Activated T-cell treated with anti-CD3 and anti-CD28 coated beads for 48 hours (primary cell): ENCODE measurements around the gene FBXO45.
"Not testable (repeated sequence)": the region's sequence is repeated elsewhere in the genome, so short reads cannot be mapped to it uniquely, and the experiment has no call there.

Experiments used
- DNase-seq: peaks from one replicate; pipeline ENCODE4 v3.0.0-alpha.2; 2020; ENCODE audit warnings: low read depth

Gene FBXO45

DNA sequence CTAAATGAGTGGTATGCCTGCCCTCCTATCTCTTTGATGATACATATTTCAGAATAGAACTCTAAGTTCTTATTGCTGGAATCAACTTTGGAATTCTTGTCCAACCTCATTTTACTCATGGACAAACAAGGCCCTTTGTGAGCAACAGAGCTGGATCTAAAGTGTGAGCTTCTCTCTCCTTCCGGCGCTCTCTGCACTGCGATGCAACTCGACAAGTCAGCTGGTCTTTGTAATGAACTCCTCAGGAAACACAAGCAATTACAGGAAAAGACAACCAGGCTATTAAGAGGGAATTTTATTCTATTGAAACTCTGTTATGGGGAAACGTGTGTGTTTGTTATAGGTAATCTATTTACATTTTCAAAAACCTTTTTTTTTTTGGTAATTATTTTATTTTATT, 50.8 kb downstream of the FBXO45 start:
- DNase-seq: no peak

DNA sequence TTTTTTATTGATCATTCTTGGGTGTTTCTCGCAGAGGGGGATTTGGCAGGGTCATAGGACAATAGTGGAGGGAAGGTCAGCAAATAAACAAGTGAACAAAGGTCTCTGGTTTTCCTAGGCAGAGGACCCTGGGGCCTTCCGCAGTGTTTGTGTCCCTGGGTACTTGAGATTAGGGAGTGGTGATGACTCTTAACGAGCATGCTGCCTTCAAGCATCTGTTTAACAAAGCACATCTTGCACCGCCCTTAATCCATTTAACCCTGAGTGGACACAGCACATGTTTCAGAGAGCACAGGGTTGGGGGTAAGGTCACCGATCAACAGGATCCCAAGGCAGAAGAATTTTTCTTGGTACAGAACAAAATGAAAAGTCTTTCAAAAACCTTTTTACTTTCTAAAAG, 51.2 kb downstream of the FBXO45 start:
- DNase-seq: not testable (repeated sequence)

DNA sequence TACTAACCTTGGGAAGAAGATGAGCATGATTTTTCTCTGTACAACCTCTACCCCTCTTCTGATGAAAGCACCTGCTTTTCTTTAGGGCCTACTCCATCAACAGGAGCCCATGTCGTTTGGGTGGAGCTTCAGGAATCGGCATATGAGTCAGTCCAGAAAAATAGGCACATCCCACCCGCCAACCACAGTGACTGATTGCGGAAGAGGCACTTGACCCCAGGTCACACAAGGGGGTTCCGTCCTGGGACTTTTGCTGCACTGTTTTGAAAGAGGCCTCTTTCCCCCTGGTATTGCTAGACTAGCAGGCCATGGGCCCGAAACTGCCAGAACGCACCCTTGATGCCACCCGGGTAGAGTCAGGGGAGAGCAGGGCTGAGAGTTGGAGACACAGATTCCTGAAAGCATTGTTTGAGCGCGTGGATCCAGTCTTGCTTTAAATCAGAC, 51.7 kb downstream of the FBXO45 start:
- DNase-seq: no peak

DNA sequence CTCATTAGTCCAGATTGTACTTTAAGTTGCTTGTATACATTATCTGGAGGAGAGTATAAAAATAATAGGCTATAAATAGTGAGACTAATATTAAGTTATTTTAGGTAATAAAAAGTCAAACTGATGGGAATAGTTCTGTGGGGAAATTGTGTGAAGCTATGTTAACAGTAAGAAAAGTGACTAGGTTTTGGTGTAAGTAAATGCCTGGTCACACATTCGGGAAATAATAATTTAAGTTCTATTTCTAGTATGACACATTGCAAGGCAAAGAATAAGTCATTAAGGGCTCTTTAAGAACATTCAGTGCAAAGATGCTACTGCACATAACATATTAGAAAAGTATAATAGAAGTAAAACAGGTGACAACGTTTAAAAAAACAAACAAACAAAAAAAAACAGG, 52.2 kb downstream of the FBXO45 start:
- DNase-seq: no peak

DNA sequence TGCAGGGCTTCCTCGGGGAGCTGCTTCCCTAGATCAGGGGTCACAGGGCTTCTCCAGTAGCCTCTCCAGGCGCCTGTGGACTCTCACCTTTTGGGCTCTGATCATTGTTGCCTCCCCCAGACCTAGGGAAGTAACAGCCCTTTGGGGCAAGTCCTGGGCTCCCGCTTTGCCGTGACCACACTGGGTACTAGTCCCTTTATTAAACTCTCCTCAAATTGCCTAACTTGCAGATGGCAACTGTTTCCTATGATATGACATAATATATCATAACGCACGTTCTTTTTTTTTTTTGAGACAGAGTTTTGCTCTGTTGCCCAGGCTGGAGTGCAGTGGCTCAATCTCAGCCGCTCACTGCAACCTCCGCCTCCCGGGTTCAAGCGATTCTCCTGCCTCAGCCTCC, 53.2 kb downstream of the FBXO45 start:
- no peak for DNase-seq

DNA sequence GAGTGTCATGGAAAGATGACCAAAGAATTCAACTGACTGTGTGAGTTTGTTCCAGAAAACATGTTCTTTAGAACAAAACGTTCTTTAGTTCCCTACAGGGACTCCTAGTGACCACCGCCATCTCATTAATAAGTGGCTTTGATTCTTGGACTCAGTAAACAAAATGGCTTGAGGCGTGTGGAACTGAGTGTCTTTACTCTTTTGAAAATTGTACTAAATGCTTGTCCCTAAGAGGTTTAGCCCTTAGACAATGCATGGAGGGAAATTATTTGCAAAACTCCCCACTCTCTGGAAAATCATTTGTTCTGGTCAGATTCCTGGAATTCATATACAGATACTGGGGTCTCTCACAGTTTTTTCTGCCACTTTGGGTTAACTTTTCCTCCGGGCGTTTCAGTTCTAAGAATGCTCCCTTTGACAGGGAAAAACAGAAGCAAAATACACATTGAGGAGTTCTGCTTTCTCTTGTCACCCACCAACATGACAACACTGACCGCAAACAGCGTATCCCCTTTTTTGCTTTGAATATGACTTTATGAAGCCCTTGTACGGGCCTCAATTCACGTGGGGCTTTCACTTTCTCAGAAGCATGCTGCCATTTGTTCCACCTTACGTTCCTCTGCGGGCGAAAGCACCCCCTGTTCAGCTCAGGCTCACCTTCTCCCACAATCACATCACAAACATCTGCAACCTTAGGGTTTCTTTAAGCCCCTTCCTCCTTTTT, 55.8 kb downstream of the FBXO45 start:
- DNase-seq: no peak

DNA sequence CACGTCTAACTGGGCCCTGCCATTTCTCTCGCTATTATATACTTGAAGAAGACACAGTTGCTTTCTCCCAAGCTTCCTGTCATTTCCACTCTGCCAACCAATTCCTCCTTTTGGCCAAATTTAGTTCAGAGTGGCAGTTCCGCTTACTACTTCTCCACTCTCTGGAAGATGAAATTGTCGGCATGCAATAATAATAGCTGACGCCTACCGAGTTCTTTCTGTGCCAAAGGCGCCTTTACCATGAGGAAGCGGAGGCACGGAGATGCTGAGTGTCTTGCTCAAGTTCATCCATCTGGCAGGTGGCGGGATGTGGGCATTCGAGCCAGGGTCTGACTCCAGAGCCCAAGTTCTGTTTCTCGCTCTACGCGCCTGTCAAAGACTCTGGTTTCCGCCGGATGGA, 56.4 kb downstream of the FBXO45 start:
- DNase-seq: no peak

DNA sequence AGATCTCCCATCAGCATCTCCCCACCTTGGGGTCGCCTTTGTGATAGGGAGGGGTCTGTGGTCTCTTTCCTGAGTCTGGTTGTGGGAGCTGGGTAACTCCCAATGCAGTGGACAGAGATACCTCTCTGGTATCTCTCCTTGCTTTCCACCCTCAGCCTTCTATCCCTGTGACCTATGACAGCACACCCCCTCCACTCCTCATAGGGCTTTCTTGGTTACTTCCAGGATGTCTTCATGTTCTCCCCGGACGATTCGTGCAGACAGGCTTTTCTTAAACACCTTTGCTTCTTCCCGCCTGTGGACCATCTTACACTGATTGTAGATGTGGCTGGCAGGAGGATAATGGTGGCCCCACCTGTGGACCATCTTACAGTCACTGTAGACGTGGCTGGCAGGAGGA, 56.9 kb downstream of the FBXO45 start:
- no peak for DNase-seq

DNA sequence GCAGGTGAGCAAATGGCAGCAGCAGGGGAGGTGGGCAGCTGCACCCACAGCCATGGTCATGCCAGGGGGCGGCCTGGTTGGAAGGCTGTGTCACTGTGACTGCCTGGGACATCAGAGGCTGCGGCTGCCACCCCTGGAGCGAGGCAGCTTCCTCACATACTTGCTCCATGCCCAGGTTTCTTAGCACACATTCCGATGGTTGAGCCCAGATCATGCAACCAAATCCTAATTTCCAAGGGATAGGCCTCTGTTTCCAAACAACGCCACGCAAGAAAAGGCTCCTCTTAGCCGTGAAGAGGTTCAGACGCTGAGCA, 59.4 kb downstream of the FBXO45 start:
- no peak for DNase-seq

DNA sequence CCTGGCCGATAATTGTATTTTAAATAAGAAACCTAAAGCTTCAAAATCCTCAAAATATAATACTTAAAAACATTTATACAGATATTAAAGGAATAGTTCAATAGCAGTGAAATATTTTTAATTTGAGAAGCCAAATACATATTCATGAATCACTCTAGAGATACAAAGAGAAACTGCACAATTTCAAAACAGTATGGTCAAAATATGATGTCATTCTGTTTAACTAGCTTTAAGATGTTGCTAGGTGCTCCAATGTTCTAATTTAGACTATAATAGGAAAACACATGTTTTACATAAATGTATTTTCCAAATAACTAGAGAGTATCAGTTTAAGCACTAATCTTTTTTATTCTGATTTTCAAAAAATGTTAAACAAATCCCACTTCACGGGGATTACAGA, 60.8 kb downstream of the FBXO45 start:
- no peak for DNase-seq

DNA sequence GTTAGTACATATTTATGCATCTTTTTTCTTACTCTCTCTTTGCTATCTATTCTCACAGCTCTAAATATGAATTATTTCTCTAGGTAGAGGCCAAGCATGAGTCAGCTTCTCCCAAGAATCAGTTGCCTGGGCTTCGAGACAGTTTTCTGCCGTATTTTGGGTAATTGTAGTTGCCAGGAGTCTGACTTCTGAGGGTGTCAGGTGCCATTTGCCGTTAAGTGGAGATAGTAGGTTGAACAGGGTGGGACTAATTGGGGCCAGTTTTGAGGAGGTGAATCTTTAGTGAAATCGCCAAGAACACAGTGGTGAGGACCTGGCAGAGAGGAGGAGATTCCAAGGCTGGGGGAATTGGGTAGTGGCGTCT, 63.2 kb downstream of the FBXO45 start:
- no peak for DNase-seq

DNA sequence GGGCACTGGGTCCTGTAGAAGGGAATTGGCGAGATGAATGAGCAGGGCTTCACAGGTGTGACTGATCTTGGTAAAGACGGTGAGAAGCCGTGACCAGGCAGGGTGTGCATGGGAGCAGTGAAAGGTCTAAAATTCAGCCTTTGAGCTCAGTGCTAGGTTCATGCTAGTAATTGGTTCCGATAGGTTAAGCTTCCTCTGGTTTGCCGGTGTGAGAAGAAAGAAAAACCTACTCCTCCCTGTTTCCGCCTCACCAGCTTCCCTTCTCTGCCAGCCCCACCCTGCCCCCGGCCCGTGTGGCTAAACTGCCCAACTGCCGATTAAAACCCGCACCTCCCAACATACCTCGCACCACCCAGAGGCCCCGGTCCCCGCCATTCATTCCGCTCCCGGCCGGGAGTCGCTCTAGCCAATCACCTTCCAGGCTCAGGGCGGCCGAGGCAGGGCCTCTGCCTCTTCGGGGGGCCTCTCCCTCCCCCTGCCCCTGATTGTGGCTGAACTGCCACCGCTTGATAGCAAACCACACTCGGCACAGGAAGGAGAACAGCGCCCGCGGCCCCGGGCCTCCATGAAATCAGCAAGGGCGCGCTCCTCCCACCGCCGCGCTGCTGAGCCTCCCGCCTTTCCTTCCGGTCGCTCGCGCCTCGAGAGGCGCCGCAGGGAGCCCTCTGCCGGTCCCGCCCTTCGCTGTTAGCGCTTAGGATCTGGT, 63.7 kb downstream of the FBXO45 start:
- DNase-seq: peak; percentile 86

DNA sequence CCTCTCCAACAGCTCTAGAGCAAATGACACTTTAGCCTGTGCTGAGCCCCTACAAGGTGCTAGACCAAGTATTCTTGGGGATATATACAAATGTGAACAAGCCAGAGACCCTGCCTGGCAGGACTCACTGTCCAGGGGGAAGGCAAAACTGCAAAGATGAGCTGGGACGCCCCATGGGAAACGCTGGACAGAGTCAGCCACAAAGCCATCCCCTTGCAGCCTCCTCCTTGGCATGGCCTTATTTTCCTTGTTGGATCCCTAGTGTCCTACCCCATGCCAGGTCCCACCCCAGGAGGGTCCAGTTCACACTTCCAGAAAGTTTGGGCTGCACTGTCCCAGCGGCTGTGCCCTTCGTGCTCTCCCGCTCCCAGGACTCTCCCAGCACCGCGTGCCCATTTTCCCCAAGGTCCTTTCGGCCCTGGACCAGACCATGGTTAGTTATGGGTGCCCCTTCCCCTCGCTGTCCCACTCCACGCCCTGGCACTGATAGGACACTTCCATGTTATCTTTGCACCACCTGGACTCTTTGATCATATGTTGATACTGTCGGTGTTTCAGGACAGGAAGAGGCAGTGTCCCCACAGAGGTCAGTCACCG, 65.2 kb downstream of the FBXO45 start:
- DNase-seq: no peak

DNA sequence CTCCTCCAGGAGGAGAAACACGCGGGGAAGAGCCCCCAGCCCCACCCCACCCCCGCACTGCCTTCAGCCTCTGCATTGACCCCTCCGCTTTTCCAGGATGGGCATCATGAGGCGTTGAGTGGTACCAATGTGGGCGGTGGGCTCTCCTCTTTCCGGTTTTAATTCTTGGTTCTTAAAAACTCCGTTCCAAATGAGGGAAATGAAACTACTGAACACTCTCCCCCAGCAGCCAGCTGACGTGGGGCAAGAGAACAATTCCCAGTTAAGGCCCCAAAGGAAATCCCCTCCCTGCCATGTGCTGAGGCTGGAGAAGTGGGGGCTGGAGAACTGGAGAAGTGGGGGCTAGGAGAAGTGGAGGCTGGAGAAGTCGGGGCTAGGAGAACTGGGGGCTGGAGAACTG, 65.8 kb downstream of the FBXO45 start:
- DNase-seq: no peak

DNA sequence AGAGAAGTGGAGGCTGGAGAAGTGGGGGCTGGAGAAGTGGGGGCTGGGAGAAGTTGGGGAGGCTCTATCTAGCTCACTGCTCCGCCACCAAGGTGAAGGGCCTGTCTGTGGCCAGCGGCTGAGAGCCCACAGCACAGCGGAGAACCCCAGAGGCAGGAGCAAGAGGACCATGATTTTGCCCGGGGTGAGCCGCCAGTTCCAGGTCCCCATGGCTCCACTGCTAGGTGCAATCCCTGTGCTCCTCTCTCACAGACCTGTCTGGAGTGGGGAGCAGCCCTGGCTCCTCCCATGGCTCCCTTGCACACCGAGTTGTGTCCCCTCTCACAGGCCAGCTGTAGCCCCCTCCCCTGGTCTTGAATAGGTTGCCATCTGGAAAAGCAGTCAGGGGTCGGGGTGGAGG, 66.4 kb downstream of the FBXO45 start:
- DNase-seq: no peak

DNA sequence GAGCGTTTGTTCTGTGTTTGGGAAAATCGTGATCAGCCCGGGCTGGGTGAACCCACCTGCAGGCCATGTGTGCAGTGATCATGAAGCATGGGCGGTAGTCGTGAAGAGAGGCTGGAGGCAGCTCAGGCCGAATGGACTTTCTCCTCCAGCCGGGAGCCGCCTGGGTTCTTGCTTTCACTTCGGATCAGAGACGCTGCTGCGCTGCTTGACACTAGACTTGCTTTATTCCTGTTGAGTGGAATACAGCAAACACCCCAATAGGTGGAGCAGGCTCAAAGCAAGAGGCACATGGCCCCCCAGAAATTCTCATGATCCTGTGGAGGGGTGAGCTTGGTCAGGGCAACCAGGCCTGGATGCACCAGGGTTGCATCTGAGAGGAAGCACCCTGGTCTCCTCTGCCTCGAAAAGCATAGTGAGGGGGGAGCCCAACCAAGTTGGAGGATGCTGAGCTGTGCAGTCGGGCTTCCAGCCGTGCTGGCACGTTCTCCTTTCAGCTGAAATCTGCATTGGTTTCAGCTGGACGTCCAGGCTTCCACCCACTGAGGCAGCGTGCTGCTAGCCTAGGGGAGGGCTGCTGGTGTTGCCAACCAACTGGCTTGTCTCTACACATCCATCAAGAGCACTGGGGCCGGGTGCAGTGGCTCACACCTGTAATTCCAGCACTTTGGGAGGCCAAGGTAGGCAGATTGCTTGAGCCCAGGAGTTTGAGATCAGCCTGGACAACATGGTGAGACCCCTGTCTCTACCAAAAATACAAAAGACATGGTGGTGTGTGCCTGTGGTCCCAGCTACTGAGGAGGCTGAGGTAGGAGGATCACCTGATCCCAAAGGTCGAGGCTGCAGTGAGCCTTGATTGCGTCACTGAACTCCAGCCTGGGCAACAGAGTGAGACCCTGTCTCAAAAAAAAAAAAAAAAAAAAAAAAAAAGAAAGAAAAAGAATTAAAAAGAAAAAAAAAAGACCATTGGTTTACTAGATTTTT, 68.2 kb downstream of the FBXO45 start:
- no peak for DNase-seq

DNA sequence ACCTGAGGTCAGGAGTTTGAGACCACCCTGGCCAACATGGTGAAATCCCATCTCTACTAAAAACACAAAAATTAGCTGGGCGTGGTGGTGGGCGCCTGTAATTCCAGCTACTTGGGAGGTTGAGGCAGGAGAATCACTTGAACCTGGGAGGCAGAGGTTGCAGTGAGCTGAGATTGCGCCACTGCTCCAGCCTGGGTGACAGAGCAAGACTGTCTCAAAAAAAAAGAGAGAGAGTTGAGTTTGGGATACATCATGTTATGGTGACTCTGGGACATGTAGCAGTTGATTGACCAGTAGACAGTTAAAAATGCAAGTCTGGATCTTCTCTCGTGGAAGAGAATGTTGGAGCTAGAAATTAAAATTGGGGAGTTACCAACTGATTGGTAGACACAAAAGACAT, 69.5 kb downstream of the FBXO45 start:
- not testable (repeated sequence) for DNase-seq
